C4-2B (cell line): Measurements from ENCODE around the gene ANKFY1.
A peak's percentile ranks its signal among the peaks of the same experiment; 100 is the strongest.
"Not testable (repeated sequence)": the region's sequence is repeated elsewhere in the genome, so short reads cannot be mapped to it uniquely, and the experiment has no call there.

ENCODE experiments used
- H3K27ac ChIP-seq: fragments of 450-650 bp; 2 replicates; pipeline ENCODE4 v1.5.1; 2017
- CTCF ChIP-seq: fragments of 450-650 bp; conservative IDR thresholded peaks from 2 replicates; pipeline ENCODE4 v1.5.1; 2017; ENCODE audit warnings: mild to moderate bottlenecking
- ZFX ChIP-seq: fragments of 450-650 bp; IDR thresholded peaks from 2 replicates; pipeline ENCODE4 v1.6.1; 2017

Gene ANKFY1

GRCh38 chr17:4261452-4261851 lies 2.3 kb downstream of the ANKFY1 start:
- no peak overlapping the region for H3K27ac ChIP-seq

GRCh38 chr17:4258867-4259266 lies 4.9 kb downstream of the ANKFY1 start:
- H3K27ac ChIP-seq: no peak overlapping the region
- TF ChIP-seq CTCF (no peak), ZFX (no peak)

More at GRCh38 chr17:4261452-4261851, 2.3 kb downstream of the ANKFY1 start:
- no peak for TF ChIP-seq ZFX
- TF ChIP-seq CTCF: no peak

- H3K27ac ChIP-seq: no peak overlapping the region
- TF ChIP-seq CTCF: no peak
- TF ChIP-seq ZFX: no peak
Observed at GRCh38 chr17:4256952-4257351, 6.8 kb downstream of the ANKFY1 start.

- not testable (repeated sequence) for H3K27ac ChIP-seq
Observed at GRCh38 chr17:4255271-4255670, 8.5 kb downstream of the ANKFY1 start.

GRCh38 chr17:4250887-4251286 lies 12.9 kb downstream of the ANKFY1 start:
- TF ChIP-seq ZFX: no peak
- TF ChIP-seq CTCF: no peak
- H3K27ac ChIP-seq: no peak overlapping the region

GRCh38 chr17:4249452-4250029 lies 14.2 kb downstream of the ANKFY1 start:
- no peak overlapping the region for H3K27ac ChIP-seq
- peak; percentile 76 for TF ChIP-seq CTCF
- no peak for TF ChIP-seq ZFX

GRCh38 chr17:4248504-4249277 lies 15.1 kb downstream of the ANKFY1 start:
- H3K27ac ChIP-seq: no peak overlapping the region
- TF ChIP-seq ZFX (no peak), CTCF (no peak)

GRCh38 chr17:4247971-4248388 lies 15.8 kb downstream of the ANKFY1 start:
- H3K27ac ChIP-seq: no peak overlapping the region
- no peak for TF ChIP-seq ZFX
- no peak for TF ChIP-seq CTCF
